H1 (cell line): ENCODE measurements around the gene KCNK7. TPM values are rescaled to one million over a fixed set of nuclear protein-coding genes. Genes with fewer than 3 reads are reported as not detected.

Source experiments
- CTCF ChIA-PET: fragments of 300-600 bp; sonication (Branson Sonifier 250); formaldehyde crosslinking; loops from one replicate; lab custom pipeline; 2021; ENCODE audit not compliant: partially characterized antibody; lab: Charles Lee
- POLR2A ChIA-PET: fragments of 300-600 bp; sonication (Branson Sonifier 250); formaldehyde crosslinking; loops from one replicate; lab custom pipeline; 2021; ENCODE audit warnings: inconsistent platforms; ENCODE audit not compliant: partially characterized antibody; lab: Charles Lee
- DNase-seq, 2 experiments: peaks; one replicate each; pipeline versions ENCODE4 v3.0.0 to v3.0.0-alpha.2; 2010 to 2022; ENCODE audit warnings: low spot score in 2 of 2, low read depth in 1 of 2, mixed read lengths in 1 of 2
- FAIRE-seq: peaks from 2 replicates; lab custom pipeline; 2011; peaks lifted over from hg19 to GRCh38; lab: Jason Lieb, UNC
- H2AFZ ChIP-seq: 2 replicates; pipeline ENCODE4 v1.8.1; 2012; ENCODE audit warnings: low read length, inconsistent platforms
- H2AK5ac ChIP-seq: 2 replicates; pipeline ENCODE4 v1.6.1; 2013; ENCODE audit warnings: low read depth, low read length
- H2BK120ac ChIP-seq: replicated peaks from 2 replicates; pipeline ENCODE3; 2013; ENCODE audit warnings: low read depth, low read length, inconsistent platforms
- H2BK12ac ChIP-seq: 2 replicates; pipeline ENCODE4 v1.6.1; 2013; ENCODE audit warnings: low read depth, low read length
- H2BK15ac ChIP-seq: 2 replicates; pipeline ENCODE4 v1.6.1; 2013; ENCODE audit warnings: low read length
- H2BK20ac ChIP-seq: 2 replicates; pipeline ENCODE4 v1.6.1; 2013; ENCODE audit warnings: low read length
- H2BK5ac ChIP-seq: 2 replicates; pipeline ENCODE4 v1.6.1; 2013; ENCODE audit warnings: low read depth, low read length
- H3K14ac ChIP-seq: 2 replicates; pipeline ENCODE4 v1.6.1; 2013; ENCODE audit warnings: inconsistent platforms; ENCODE audit not compliant: insufficient read length
- H3K18ac ChIP-seq: 2 replicates; pipeline ENCODE4 v1.6.1; 2013; ENCODE audit warnings: low read length; ENCODE audit errors: extremely low read depth
- H3K23ac ChIP-seq: 2 replicates; pipeline ENCODE4 v1.6.1; 2013; ENCODE audit warnings: inconsistent platforms; ENCODE audit not compliant: insufficient read length
- H3K23me2 ChIP-seq: 2 replicates; pipeline ENCODE4 v1.6.1; 2013; ENCODE audit warnings: low read depth, low read length
- H3K27ac ChIP-seq: 2 replicates; pipeline ENCODE4 v1.6.1; 2011; ENCODE audit warnings: low read depth, low read length, inconsistent platforms
- H3K27me3 ChIP-seq, 4 experiments: replicated peaks in 1 of 4; 1 replicate in 1 of 4; 2 replicates in 3 of 4; pipeline versions ENCODE4 v1.6.1 to v1.8.1; 2011 to 2013; ENCODE audit warnings: low read length in 3 of 4, mild to moderate bottlenecking in 3 of 4, inconsistent platforms in 2 of 4, mixed read lengths in 2 of 4, moderate library complexity in 1 of 4; ENCODE audit not compliant: control insufficient read depth in 3 of 4, insufficient read depth in 3 of 4; ENCODE audit errors: extremely low read depth in 1 of 4
- H3K36me3 ChIP-seq, 4 experiments: 2 replicates each; pipeline versions ENCODE4 v1.6.1 to v1.8.1; 2011 to 2013; ENCODE audit warnings: mild to moderate bottlenecking in 4 of 4, low read length in 3 of 4, moderate library complexity in 2 of 4, control low read depth in 1 of 4, inconsistent platforms in 1 of 4; ENCODE audit not compliant: insufficient read depth in 4 of 4, control insufficient read depth in 2 of 4
- H3K4ac ChIP-seq: replicated peaks from 2 replicates; pipeline ENCODE3; 2013; ENCODE audit warnings: low read length, low read depth, mixed read lengths, inconsistent platforms; ENCODE audit not compliant: insufficient read length
- H3K4me1 ChIP-seq, 4 experiments: replicated peaks in 1 of 4; 1 replicate in 1 of 4; 2 replicates in 3 of 4; pipeline versions ENCODE4 v1.6.1 to v1.8.1; 2011 to 2013; ENCODE audit warnings: low read length in 3 of 4, inconsistent platforms in 2 of 4, mixed read lengths in 1 of 4; ENCODE audit not compliant: insufficient read depth in 4 of 4, control insufficient read depth in 3 of 4
- H3K4me2 ChIP-seq, 2 experiments: 2 replicates each; pipeline versions ENCODE4 v1.6.1 to v1.8.1; 2011 to 2013; ENCODE audit warnings: low read depth in 2 of 2, low read length in 2 of 2, control low read depth in 1 of 2, inconsistent platforms in 1 of 2, mild to moderate bottlenecking in 1 of 2; ENCODE audit not compliant: insufficient read depth in 1 of 2
- H3K4me3 ChIP-seq, 4 experiments: fragments of 200-600, 300-600 bp in 1 of 4; sonication (generic), shearing (Covaris generic), sonication (Bioruptor Twin) in 1 of 4; 2 replicates each; pipeline versions ENCODE4 v1.5.1 to v1.8.1; 2011 to 2016; ENCODE audit warnings: low read length in 4 of 4, low read depth in 3 of 4, control low read depth in 2 of 4, inconsistent platforms in 2 of 4, mild to moderate bottlenecking in 2 of 4, mixed read lengths in 1 of 4, moderate library complexity in 1 of 4; ENCODE audit not compliant: insufficient read depth in 2 of 4; ENCODE audit errors: extremely low read depth in 1 of 4
- H3K56ac ChIP-seq: replicated peaks from 2 replicates; pipeline ENCODE3; 2013; ENCODE audit warnings: low read depth, mild to moderate bottlenecking, mixed read lengths, low read length, inconsistent platforms; ENCODE audit not compliant: insufficient read length
- H3K79me1 ChIP-seq: 2 replicates; pipeline ENCODE4 v1.6.1; 2013; ENCODE audit warnings: low read depth, low read length, control low read depth
- H3K79me2 ChIP-seq, 2 experiments: 2 replicates each; pipeline versions ENCODE4 v1.6.1 to v1.8.1; 2012 to 2013; ENCODE audit warnings: low read length in 2 of 2, mild to moderate bottlenecking in 2 of 2, inconsistent platforms in 1 of 2; ENCODE audit not compliant: insufficient read depth in 2 of 2, control insufficient read depth in 1 of 2
- H3K9ac ChIP-seq, 4 experiments: replicated peaks in 1 of 4; 1 replicate in 1 of 4; 2 replicates in 3 of 4; pipeline versions ENCODE4 v1.6.1 to v1.8.1; 2011 to 2013; ENCODE audit warnings: low read depth in 3 of 4, low read length in 3 of 4, control low read depth in 2 of 4, mild to moderate bottlenecking in 2 of 4, moderate library complexity in 2 of 4, inconsistent platforms in 1 of 4; ENCODE audit errors: extremely low read depth in 1 of 4
- H3K9me3 ChIP-seq, 2 experiments: 2 replicates each; pipeline versions ENCODE4 v1.6.1 to v1.8.1; 2012 to 2013; ENCODE audit warnings: mild to moderate bottlenecking in 2 of 2, moderate library complexity in 2 of 2, control low read depth in 1 of 2, inconsistent platforms in 1 of 2, low read depth in 1 of 2, low read length in 1 of 2, mixed read lengths in 1 of 2; ENCODE audit not compliant: insufficient read depth in 2 of 2
- H4K20me1 ChIP-seq, 2 experiments: replicated peaks in 1 of 2; 2 replicates each; pipeline versions ENCODE3 to v1.8.1; 2011 to 2013; ENCODE audit warnings: inconsistent platforms in 2 of 2, low read length in 2 of 2, mild to moderate bottlenecking in 1 of 2; ENCODE audit not compliant: insufficient read depth in 2 of 2, control insufficient read depth in 1 of 2
- H4K5ac ChIP-seq: 2 replicates; pipeline ENCODE4 v1.6.1; 2013; ENCODE audit warnings: low read length, low read depth, mixed read lengths, inconsistent platforms; ENCODE audit not compliant: insufficient read length
- H4K8ac ChIP-seq: 2 replicates; pipeline ENCODE4 v1.8.0; 2013; ENCODE audit warnings: mild to moderate bottlenecking, moderate library complexity, low read length, inconsistent platforms; ENCODE audit not compliant: insufficient read depth; ENCODE audit errors: extremely low read depth
- H4K91ac ChIP-seq: replicated peaks from 2 replicates; pipeline ENCODE3; 2013; ENCODE audit warnings: low read length, mixed read lengths, inconsistent platforms; ENCODE audit not compliant: insufficient read length
- EGR1 ChIP-seq: IDR thresholded peaks from 2 replicates; pipeline ENCODE4 v1.6.1; 2011; ENCODE audit warnings: low read depth, low read length, borderline replicate concordance
- WGBS, 2 experiments: shearing (Covaris generic) in 1 of 2; methylation state at CpG; one replicate each; pipeline versions ENCODE4 v1.1.6 to v1.1.7; 2013 to 2015; ENCODE audit warnings: low lambda C conversion rate in 2 of 2, mixed read lengths in 2 of 2, inconsistent platforms in 1 of 2, low coverage in 1 of 2, missing lambda C conversion rate in 1 of 2; ENCODE audit not compliant: insufficient replicate concordance in 2 of 2, insufficient coverage in 1 of 2, insufficient read length in 1 of 2; ENCODE audit errors: extremely low coverage in 1 of 2, missing lambda C conversion rate in 1 of 2; 5-methylcytosine and 5-hydroxymethylcytosine counted together
- polyA plus RNA-seq, 7 experiments: library from polyadenylated mRNA; depleted of rRNA in 3 of 7; stranded (reverse) in 5 of 7; unstranded in 2 of 7; fragments of >200 nt in 5 of 7; fragments of 200-250 nt in 2 of 7; gene quantifications; 1 replicate in 5 of 7; 2 replicates in 1 of 7; 4 replicates in 1 of 7; pipeline versions ENCODE4 v1.2.1 to v1.2.3, GENCODE V29; 2011 to 2013; ENCODE audit warnings: missing spikeins in 2 of 7, mixed read lengths in 2 of 7
- total RNA-seq: library from RNA; stranded (reverse); fragmentation: NEBNext Ultra II Directional; extraction: Animal tissue kit (Norgen Biotek cat#: 25700); gene quantifications from 2 replicates; pipeline ENCODE4 v1.2.1, GENCODE V29; 2021

The KCNK7 gene
- total and polyA plus RNA-seq, 2 of the 8 experiments (the other 6 are each of a cell fraction or from before 2014, with no cell fraction given) = 0.74 to 1.0 TPM

DNA sequence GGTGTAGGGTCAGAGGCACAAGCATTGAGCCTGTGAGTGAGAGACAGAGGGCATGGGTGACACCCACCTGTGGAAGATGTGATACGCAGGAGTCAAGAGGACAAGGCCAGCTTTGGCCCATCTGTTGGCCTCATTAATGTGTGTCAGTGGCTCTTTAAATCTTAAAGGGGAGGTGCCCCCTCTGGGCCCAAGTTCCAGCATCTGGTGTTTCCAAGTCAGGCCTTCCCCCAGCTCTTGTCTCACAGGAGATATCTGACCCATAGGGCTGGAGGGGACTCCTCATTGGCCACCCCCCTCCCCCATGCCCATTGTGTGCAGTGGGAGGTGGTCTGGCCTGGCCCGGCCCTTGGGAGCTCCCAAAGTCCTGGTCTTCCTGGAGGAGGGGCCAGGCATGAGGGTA is 8.9 kb downstream of the KCNK7 start:
- Histone ChIP-seq H3K36me3 (no peaks in the 10 kb centered on the region), H3K56ac (no peak overlapping the region), H4K20me1 (peaks cover 0 to 2% of the 10 kb centered on the region in 2 experiments), H3K4ac (no peak overlapping the region), H3K18ac (no peak overlapping the region), H3K9ac (no peak overlapping the region), H3K4me3 (no peak overlapping the region), H4K91ac (no peak overlapping the region), H2BK120ac (no peak overlapping the region), H4K8ac (no peak overlapping the region; the same call in 1 of the 2 replicates), H3K23ac (no peak overlapping the region), H3K23me2 (peaks cover 4% of the 10 kb centered on the region; the same call in 1 of the 2 replicates), H3K27me3 (peaks cover 20 to 58% (median 47%) of the 10 kb centered on the region in 4 experiments), H2BK5ac (no peak overlapping the region), H3K9me3 (no peaks in the 10 kb centered on the region), H2AK5ac (0 out of 2 replicates have a peak overlapping the region, but pooled peaks have one; percentile 65), H2AFZ (no peak overlapping the region), H3K27ac (no peak overlapping the region), H3K79me1 (no peaks in the 10 kb centered on the region), H2BK15ac (0 out of 2 replicates have a peak overlapping the region, but pooled peaks have one; percentile 36), H2BK12ac (no peak overlapping the region; the same call in 1 of the 2 replicates), H4K5ac (no peak overlapping the region), H3K4me1 (peaks cover 3 to 25% (median 9%) of the 10 kb centered on the region in 4 experiments), H3K14ac (no peak overlapping the region), H2BK20ac (no peak overlapping the region), H3K79me2 (no peaks in the 10 kb centered on the region), H3K4me2 (0 out of 4 replicates have a peak overlapping the region, but pooled peaks of 1 of the 2 experiments have one; percentile 12)
- ChIA-PET CTCF (interaction anchor here (1.0 to 14.5 kb wide), 15 partner anchors 7 to 696 kb away, joined by 3 to 227 read pairs (median 19); partner anchors contain the start of genes EHBP1L1, FAM89B, KCNK7 and ZNRD2), POLR2A (interaction anchor here (0.9 to 4.4 kb wide), 4 partner anchors 10 to 14 kb away, joined by 3 to 36 read pairs (median 18); partner anchors contain the start of genes EHBP1L1 and FAM89B)
- WGBS, 2 experiments = 72% methylated on average over 2 of the region's 2 CpGs; no CpG with 5 or more reads in 1 of the 2 experiments
- FAIRE-seq (no peak), DNase-seq (no peak)
- no peak for TF ChIP-seq EGR1
